Nucleus accumbens (tissue), 56 donors: ENCODE data around the gene ANO8.

Experiments used
- DNase-seq, 56 donors: peaks; one replicate each; lab custom pipeline; 2025; lab: John Stamatoyannopoulos, UW

The ANO8 gene

GRCh38 chr19:17330262-17331044, 4.2 kb downstream of the ANO8 start:
- no peak for DNase-seq

DNA sequence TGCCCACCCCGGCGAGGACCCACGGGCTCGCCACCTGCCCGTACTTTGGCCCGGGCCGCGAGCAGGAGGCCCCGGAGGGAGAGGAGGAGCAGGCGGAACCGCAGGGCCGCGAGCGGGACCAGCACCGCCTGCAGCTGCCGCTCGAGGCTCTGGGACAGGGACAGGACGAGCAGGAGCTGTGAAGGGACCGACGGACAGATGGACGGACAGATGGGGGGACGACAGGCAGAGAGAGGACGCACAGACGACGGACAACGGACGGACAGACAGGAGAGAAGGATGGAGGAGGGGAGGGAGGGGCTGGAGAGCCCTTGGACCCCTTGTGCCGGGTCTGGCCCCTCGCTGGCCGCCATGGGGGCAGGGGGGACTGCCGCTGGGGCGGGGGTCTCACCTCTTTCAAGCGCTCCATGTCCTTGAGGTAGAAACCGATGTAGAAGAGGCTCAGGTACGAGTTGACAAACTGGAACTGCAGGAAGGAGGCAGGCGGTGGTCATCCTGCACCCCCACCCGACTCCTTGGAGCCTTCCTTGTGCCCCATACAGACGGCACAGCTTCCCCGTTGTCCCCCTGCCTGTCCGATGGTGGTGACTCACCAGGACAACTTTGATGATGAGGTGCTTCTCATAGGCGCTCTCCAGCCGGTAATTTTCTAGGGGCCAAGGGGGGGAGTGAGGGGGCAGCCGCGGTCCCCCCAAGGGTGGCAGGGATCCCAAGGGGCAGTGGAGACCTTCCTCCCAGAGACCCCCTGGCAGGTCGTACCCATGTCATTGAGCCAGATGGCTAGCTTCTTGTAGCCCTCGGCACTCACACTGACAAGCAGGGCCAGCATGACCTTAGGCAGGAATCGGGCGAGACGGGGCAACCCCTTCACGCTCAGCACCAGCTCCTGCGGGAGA, 5.0 kb downstream of the ANO8 start:
- no peak for DNase-seq

DNA sequence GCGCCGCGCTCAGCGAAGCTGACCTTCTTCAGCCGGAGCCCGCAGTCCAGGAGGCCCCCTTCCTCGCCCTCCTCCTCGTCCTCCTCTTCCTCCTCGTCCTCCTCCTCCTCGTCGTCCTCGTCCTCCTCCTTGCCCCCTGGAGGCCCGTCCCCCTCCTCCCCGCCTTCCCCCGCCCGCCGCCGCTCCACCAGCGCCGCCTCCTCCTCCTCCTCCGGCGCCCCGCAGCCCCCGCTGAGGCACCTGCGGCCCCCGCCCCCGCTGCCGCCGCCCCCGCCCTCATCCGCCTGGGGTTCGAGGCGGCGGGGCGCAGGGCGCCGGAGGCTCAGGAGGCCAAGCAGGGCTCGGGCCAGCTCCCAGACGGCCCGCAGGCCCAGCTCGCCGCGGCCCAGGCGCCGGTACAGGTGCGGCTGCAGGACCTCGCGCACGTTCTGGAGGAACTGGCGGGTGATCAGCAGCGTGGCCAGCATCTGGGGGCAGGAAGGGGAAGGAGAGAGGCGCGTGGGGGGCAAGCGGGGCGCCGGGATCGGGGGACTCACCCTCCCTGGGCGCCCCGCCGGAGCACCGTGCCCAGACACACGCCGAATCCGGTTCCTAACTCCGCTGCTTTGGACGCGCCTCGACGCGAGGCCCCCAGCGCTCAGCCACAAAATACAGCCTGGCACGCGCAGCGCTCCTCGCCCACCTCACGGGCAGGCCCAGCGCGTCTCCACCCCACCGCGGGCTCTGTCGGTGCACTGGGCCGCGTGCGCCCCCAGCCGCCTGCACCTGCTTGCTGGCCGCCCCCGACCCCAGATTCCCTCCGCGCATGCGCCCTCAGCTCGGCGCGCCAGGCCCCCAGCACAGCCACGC, 5.9 kb downstream of the ANO8 start:
- no peak for DNase-seq

DNA sequence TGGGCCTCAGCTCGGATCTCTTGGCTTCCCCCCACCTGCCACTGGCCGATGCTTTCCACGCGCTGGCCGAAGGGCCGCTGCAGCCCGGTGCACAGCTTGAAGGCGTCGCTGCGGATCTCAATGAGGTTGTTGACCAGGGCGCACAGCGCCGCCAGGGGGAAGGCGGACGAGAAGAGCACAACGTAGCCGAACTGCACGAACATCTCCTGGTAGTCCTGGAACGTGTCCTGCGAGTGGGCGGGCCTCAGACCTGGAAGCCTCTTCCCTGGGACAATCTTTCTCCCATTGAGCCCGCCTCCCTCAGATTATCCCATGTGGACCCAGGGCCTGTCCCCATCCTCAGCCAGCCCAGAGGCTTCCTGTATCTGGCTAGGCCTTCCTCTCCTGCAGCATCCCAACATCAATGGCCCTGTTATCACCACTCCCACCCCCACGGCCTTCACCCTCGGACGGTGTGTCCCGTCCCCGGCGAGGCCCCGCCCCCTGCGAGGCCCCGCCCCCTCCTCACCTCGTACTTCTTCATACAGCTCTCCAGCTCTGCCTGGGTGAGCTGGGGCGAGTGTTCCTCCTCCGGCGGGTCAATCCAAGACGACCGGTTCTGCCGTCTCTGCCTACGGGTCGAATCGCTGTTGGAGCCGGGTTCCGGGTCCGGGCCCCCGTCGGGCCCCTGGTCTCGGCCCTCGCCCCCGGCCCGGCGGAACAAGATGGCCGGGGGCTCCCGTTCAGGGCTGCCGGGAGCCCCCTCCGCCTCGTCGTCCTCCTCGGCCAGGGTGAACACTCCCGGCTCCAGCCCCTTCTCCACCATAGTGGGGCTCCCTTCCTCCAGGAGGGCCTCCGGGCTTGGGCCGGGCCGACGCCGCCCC, 6.8 kb downstream of the ANO8 start:
- DNase-seq, result peak in 3 of 56 donors; percentile 18 to 25 (median 20)

DNA sequence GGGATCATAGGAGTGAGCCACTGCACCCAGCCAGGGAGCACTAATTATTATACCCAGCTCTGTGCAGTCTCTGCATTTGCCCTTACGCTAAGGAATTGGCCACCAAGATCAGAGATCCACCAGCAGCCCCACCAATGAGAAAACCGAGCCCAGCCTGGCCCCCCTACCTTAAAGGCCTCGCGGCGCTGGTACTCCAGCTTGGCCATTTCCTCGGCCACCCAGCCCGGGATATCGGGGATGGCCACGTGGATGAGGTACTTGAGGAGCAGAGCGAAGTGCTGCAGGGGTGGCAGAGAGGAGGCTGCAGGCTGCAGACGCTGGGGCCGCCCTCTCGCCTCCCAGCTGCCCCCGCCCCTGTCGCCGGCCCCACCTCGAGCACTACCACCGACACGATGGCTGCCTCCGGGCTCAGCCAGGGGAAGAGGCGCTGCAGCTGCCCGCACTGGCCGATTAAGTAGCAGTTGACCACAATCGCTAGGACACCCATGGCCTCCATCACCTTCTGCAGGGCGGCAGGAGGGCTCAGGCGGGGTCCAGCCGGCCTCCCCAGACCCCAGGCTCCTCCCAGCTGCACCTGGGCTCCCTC, 7.5 kb downstream of the ANO8 start:
- DNase-seq, result no peak

DNA sequence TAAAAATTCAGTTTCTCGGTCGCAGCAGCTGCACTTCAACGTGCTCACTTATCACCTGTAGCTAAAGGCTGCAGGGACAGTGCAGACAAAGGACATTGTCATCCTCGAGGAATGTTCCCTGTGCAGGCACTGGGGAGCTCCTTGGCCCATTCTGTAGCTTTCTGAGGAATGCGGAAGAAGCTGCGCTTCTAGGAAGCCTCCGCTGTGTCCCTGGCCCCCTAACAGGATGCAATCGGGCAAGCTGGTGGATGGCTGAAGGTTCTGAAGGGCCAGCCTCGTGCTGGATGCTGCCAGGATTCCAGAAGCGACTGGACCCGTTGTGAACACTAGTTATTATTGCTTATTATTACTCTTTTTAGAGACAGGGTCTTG, 8.1 kb downstream of the ANO8 start:
- DNase-seq, result no peak

DNA sequence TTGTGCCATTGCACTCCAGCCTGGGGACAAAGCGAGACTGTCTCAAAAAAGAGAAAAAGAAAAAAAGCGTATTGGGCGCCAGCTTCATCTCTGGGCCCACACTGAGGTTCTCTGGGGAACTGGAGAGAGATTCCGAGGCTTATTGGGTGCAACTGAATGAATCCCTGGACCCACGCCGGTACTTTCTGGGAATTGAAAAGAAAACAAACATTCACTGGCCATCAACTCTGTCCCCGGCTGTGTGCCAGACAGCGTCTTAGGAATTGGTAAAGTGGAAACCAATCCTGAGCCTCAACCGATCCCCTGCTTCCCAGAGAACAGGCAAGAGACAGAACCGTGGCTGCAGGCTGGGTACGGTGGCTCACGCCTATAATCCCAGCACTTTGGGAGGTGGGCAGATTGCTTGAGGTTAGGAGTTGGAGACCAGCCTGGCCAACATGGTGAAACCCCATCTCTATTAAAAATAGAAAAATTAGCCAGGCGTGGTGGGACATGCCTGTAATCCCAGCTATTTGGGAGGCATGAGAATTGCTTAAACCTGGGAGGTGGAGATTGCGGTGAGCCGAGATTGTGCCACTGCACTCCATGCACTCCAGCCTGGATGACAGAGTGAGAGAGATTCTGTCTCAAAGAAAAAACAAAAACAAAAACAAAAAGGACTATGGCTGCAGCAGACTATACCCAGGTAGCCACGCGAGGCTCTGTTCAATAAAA, 8.6 kb downstream of the ANO8 start:
- peak in 49 of 56 donors; percentile 5 to 89 (median 53) for DNase-seq

- peak in 2 of 56 donors; percentile 11 to 28 for DNase-seq
These were observed 9.5 kb downstream of the ANO8 start for GRCh38 chr19:17325133-17325532.

DNA sequence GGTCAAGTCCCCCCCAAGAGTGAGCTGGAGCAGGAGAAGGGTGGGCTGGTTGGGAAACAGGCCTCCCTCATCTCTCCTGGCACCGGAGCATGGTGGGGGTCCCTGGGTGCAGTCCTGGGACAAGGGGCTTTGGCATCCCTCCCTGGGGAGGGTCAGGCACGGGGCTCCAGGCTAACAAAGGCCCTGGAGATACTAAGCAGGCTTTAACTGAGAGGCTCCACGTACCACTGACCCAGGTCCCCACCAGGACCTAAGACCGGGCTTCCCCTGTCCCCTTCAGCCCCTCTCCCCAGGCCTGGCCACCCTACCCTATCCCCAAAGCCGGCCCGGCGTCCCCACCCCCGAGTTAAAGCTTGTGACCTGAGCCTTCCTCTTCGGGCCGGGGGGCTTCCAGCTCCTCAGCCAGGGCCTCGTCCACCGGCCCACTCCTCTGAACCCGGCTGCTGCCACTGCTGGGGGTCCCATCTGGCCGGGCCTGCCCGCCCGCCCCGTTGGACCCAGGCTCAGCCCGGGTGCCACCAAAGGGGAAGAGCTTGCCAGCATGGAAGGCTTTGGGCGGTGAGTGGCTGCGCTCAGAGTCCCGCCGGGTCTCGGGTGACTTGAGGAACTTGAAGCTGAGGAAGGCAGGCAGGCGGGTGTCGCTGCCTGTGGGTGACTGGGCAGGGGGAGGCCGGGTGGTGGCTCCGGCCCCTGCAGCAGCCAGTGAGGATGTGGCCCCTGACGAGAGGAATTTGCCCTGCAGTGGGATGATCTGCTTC, 10.1 kb downstream of the ANO8 start:
- no peak for DNase-seq

GRCh38 chr19:17323964-17324332, 10.7 kb downstream of the ANO8 start:
- peak in 1 of 56 donors; percentile 4 for DNase-seq

GRCh38 chr19:17323300-17323963, 11.2 kb downstream of the ANO8 start:
- DNase-seq, result no peak

DNA sequence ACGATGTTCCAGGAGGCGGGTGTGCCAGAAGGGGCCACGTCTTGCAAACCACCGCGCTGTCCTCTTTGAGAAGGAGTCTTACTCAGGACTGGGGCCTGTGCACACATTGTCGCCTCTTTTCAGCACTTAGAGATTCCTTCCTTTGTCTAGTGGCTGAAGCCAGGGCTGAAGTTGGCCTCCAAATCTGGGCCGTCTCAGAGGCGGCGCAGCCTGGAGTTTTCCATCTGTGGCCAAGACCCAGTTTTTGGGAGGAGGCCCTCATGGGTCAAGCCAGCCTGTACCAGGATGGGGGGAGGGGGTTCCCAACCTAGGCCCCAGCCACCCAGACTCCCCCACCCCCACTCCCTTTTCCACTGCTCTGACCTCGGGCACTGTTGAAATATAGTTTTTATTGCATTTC, 11.8 kb downstream of the ANO8 start:
- peak in 32 of 56 donors; percentile 6 to 69 (median 31) for DNase-seq

GRCh38 chr19:17321655-17322489, 12.8 kb downstream of the ANO8 start:
- DNase-seq, result no peak

DNA sequence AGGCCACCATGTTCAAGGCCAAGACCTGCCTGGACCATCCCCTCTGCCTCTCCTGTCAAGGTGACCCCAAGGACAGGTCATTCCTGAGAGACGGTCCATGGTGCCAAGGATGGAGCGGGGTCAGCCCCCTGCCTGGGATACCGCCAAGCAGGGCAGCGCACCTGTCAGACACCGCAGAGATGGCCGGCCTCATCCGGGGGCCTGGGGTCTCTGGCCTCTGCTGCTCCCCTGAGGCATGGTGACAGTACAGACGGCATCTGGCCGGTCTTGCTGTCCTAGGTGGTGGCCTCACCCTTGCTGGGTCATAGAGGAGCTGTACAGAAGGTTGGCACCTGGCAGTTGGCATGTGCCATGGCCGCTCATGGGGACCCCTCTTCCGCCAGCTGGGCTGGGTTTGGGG, 14.2 kb downstream of the ANO8 start:
- DNase-seq, result no peak

- no peak for DNase-seq
These were observed 15.0 kb downstream of the ANO8 start for GRCh38 chr19:17319473-17320238.

GRCh38 chr19:17318966-17319365, 15.7 kb downstream of the ANO8 start:
- DNase-seq, result no peak
